SK-N-SH (cell line): Measurements from ENCODE around the gene TTC36. TPM values are rescaled to one million over a fixed set of nuclear protein-coding genes. Genes with fewer than 3 reads are reported as not detected.

Experiments used
- CTCF ChIA-PET: fragments of 300-600, 350-600 bp; formaldehyde crosslinking; extraction: SDS; loops from one replicate; lab custom pipeline; 2021; lab: Yijun Ruan, JAX
- POLR2A ChIA-PET: fragments of 350-600 bp; sonication (Branson Sonifier 250); formaldehyde crosslinking; extraction: SDS; loops from one replicate; lab custom pipeline; 2020; ENCODE audit warnings: antibody characterized with exemption, inconsistent platforms; lab: Yijun Ruan, JAX
- DNase-seq: peaks from one replicate; pipeline ENCODE4 v3.0.0; 2012
- H2AFZ ChIP-seq: fragments of 200-600 bp; sonication (generic); 2 replicates; pipeline ENCODE4 v1.8.1; 2016; ENCODE audit warnings: antibody characterized with exemption, mild to moderate bottlenecking, low read depth
- H3F3A ChIP-seq: fragments of 200-600 bp; sonication (generic); replicated peaks from 2 replicates; pipeline ENCODE3; 2016; ENCODE audit warnings: antibody characterized with exemption, mild to moderate bottlenecking; ENCODE audit not compliant: insufficient read depth
- H3K27ac ChIP-seq, 2 experiments: fragments of 200-500 bp in 1 of 2; fragments of 200-600 bp in 1 of 2; sonication (Bioruptor generic) in 1 of 2; sonication (generic), shearing (Covaris generic) in 1 of 2; 2 replicates each; pipeline versions ENCODE4 v1.5.1 to v1.6.1; 2014 to 2016; ENCODE audit warnings: low read depth in 2 of 2, inconsistent platforms in 1 of 2, low read length in 1 of 2, mild to moderate bottlenecking in 1 of 2, mixed read lengths in 1 of 2
- H3K27me3 ChIP-seq: fragments of 200-600 bp; sonication (generic), shearing (Covaris generic); 2 replicates; pipeline ENCODE4 v1.6.1; 2016; ENCODE audit warnings: mixed run types; ENCODE audit not compliant: insufficient read depth
- H3K36me3 ChIP-seq, 2 experiments: fragments of 200-500 bp in 1 of 2; fragments of 200-600 bp in 1 of 2; sonication (Bioruptor generic) in 1 of 2; sonication (generic) in 1 of 2; replicated peaks in 1 of 2; 2 replicates each; pipeline versions ENCODE3 to v1.5.1; 2014 to 2016; ENCODE audit warnings: low read length in 1 of 2, mild to moderate bottlenecking in 1 of 2; ENCODE audit not compliant: insufficient read depth in 2 of 2, control insufficient read depth in 1 of 2
- H3K4me1 ChIP-seq, 2 experiments: fragments of 200-500 bp in 1 of 2; fragments of 200-600 bp in 1 of 2; sonication (Bioruptor generic) in 1 of 2; sonication (generic), shearing (Covaris generic) in 1 of 2; 2 replicates each; pipeline versions ENCODE4 v1.5.1 to v1.6.1; 2014 to 2016; ENCODE audit warnings: low read depth in 1 of 2, low read length in 1 of 2, mixed run types in 1 of 2; ENCODE audit not compliant: insufficient read depth in 2 of 2, control insufficient read depth in 1 of 2
- H3K4me2 ChIP-seq: fragments of 200-600 bp; sonication (generic), shearing (Covaris generic); 2 replicates; pipeline ENCODE4 v1.6.1; 2017; ENCODE audit warnings: mixed run types
- H3K4me3 ChIP-seq, 2 experiments: fragments of 200-500 bp in 1 of 2; fragments of 200-600 bp in 1 of 2; sonication (Bioruptor generic) in 1 of 2; sonication (generic), shearing (Covaris generic) in 1 of 2; 2 replicates each; pipeline versions ENCODE4 v1.5.1 to v1.8.1; 2014 to 2016; ENCODE audit warnings: low read depth in 2 of 2, inconsistent platforms in 1 of 2, low read length in 1 of 2, mild to moderate bottlenecking in 1 of 2, mixed read lengths in 1 of 2, moderate library complexity in 1 of 2
- H3K79me2 ChIP-seq: fragments of 200-600 bp; sonication (generic); 2 replicates; pipeline ENCODE4 v1.8.1; 2017; ENCODE audit warnings: mild to moderate bottlenecking; ENCODE audit not compliant: insufficient read depth
- H3K9ac ChIP-seq: fragments of 200-600 bp; sonication (generic); 2 replicates; pipeline ENCODE4 v1.6.1; 2017; ENCODE audit warnings: mixed run types
- H3K9me2 ChIP-seq: fragments of 200-600 bp; sonication (generic); 2 replicates; pipeline ENCODE4 v1.6.1; 2017; ENCODE audit warnings: mixed run types
- H3K9me3 ChIP-seq: fragments of 200-600 bp; sonication (generic); 2 replicates; pipeline ENCODE4 v1.6.1; 2017; ENCODE audit warnings: mixed run types, mild to moderate bottlenecking, moderate library complexity
- H4K20me1 ChIP-seq: fragments of 200-600 bp; sonication (generic); 2 replicates; pipeline ENCODE4 v1.6.1; 2017; ENCODE audit warnings: mild to moderate bottlenecking, mixed run types; ENCODE audit not compliant: insufficient read depth
- CHD2 ChIP-seq: fragments of 150-350 bp; IDR thresholded peaks from 2 replicates; pipeline ENCODE4 v1.6.1; 2018; ENCODE audit warnings: low read length; ENCODE audit not compliant: partially characterized antibody
- EP300 ChIP-seq, 2 experiments: IDR thresholded peaks; 2 replicates each; pipeline versions ENCODE4 v1.4.0 to v1.6.1; 2012; ENCODE audit warnings: borderline replicate concordance in 1 of 2, low read depth in 1 of 2, low read length in 1 of 2
- FOSL2 ChIP-seq: IDR thresholded peaks from 2 replicates; pipeline ENCODE4 v1.4.0; 2012; ENCODE audit warnings: low read depth, mild to moderate bottlenecking, moderate library complexity, borderline replicate concordance
- FOXM1 ChIP-seq: IDR thresholded peaks from 2 replicates; pipeline ENCODE4 v1.4.0; 2012; ENCODE audit warnings: low read depth, mild to moderate bottlenecking
- GATA2 ChIP-seq: sonication (generic); formaldehyde crosslinking; IDR thresholded peaks from 2 replicates; pipeline ENCODE4 v1.5.0; 2020; ENCODE audit warnings: mild to moderate bottlenecking, missing genetic modification reagents
- MXI1 ChIP-seq: IDR thresholded peaks from 2 replicates; pipeline ENCODE4 v1.6.1; 2012; ENCODE audit warnings: mild to moderate bottlenecking, low read depth, low read length, improper control_type of control experiment
- RCOR1 ChIP-seq: fragments of 150-350 bp; IDR thresholded peaks from 2 replicates; pipeline ENCODE4 v1.6.1; 2017; ENCODE audit warnings: antibody characterized with exemption, low read length
- REST ChIP-seq: IDR thresholded peaks from 2 replicates; pipeline ENCODE4 v1.6.1; 2012; ENCODE audit warnings: mild to moderate bottlenecking, low read depth, low read length, moderate library complexity
- RXRA ChIP-seq: IDR thresholded peaks from 2 replicates; pipeline ENCODE4 v1.4.0; 2012; ENCODE audit warnings: low read depth, mild to moderate bottlenecking, borderline replicate concordance
- SIN3A ChIP-seq: IDR thresholded peaks from 2 replicates; pipeline ENCODE4 v1.6.1; 2012; ENCODE audit warnings: low read depth, mild to moderate bottlenecking, low read length, moderate library complexity, borderline replicate concordance
- TAF1 ChIP-seq: IDR thresholded peaks from 2 replicates; pipeline ENCODE4 v1.6.1; 2012; ENCODE audit warnings: low read depth, mild to moderate bottlenecking, low read length, moderate library complexity, borderline replicate concordance
- TEAD4 ChIP-seq: IDR thresholded peaks from 2 replicates; pipeline ENCODE4 v1.4.0; 2012; ENCODE audit warnings: mild to moderate bottlenecking, borderline replicate concordance; ENCODE audit not compliant: insufficient read depth
- whole genome bisulfite sequencing: methylation state at CpG from one replicate; pipeline ENCODE4 v1.1.6; 2017; ENCODE audit warnings: low lambda C conversion rate; 5-methylcytosine and 5-hydroxymethylcytosine counted together
- polyA plus RNA-seq, 3 experiments: library from polyadenylated mRNA; depleted of rRNA; stranded (reverse); fragments of >200 nt; gene quantifications; 2 replicates each; pipeline ENCODE4 v1.2.3, GENCODE V29; 2012
- TF ChIP-seq, protein P1 (sequence below): IDR thresholded peaks from 2 replicates; pipeline ENCODE4; 2012
- TF ChIP-seq, protein P2 (sequence below): fragments of 150-350 bp; IDR thresholded peaks from 2 replicates; pipeline ENCODE4 v1.6.1; 2016; ENCODE audit warnings: mild to moderate bottlenecking, low read depth, low read length
- TF ChIP-seq, protein P3 (sequence below): fragments of 150-350 bp; IDR thresholded peaks from 2 replicates; pipeline ENCODE4 v1.6.1; 2017; ENCODE audit warnings: antibody characterized with exemption, low read length, low read depth, borderline replicate concordance
- TF ChIP-seq, protein P4 (sequence below): IDR thresholded peaks from 2 replicates; pipeline ENCODE4 v1.4.0; 2012; ENCODE audit warnings: low read depth, borderline replicate concordance

Gene TTC36
- polyA plus RNA-seq, 1 of the 3 experiments (the other 2 are of a cell fraction): 0.18 TPM

- H3K4me1 ChIP-seq: no peaks in the 10 kb centered on the region
- WGBS: 96% methylated on average over 2 of the region's 2 CpGs
- no peaks in the 10 kb centered on the region for H3K79me2 ChIP-seq
- peaks cover 3% of the 10 kb centered on the region for H3F3A ChIP-seq
- H3K4me3 ChIP-seq: no peak overlapping the region
- no peaks in the 10 kb centered on the region for H3K9me3 ChIP-seq
- CTCF ChIA-PET: no interaction called here
- no peaks in the 10 kb centered on the region for H4K20me1 ChIP-seq
- peaks cover 11 to 12% of the 10 kb centered on the region in 2 experiments for H3K36me3 ChIP-seq
- no peaks in the 10 kb centered on the region for H3K27me3 ChIP-seq
- no peak overlapping the region for H3K4me2 ChIP-seq
- no peak overlapping the region for H3K9ac ChIP-seq
- H2AFZ ChIP-seq: no peak overlapping the region
- DNase-seq: no peak
- no peak overlapping the region for H3K27ac ChIP-seq
- H3K9me2 ChIP-seq: no peaks in the 10 kb centered on the region
- TF ChIP-seq, protein P1, sequence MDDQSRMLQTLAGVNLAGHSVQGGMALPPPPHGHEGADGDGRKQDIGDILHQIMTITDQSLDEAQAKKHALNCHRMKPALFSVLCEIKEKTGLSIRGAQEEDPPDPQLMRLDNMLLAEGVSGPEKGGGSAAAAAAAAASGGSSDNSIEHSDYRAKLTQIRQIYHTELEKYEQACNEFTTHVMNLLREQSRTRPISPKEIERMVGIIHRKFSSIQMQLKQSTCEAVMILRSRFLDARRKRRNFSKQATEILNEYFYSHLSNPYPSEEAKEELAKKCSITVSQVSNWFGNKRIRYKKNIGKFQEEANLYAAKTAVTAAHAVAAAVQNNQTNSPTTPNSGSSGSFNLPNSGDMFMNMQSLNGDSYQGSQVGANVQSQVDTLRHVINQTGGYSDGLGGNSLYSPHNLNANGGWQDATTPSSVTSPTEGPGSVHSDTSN: no peak
- TF ChIP-seq RXRA: no peak
- no peak for TF ChIP-seq RCOR1
- TF ChIP-seq MXI1: no peak
- no peak for TF ChIP-seq SIN3A
- no peak for TF ChIP-seq CHD2
- TF ChIP-seq FOSL2: no peak
- no peak for TF ChIP-seq TEAD4
- TF ChIP-seq REST: no peak
- TF ChIP-seq, protein P2, sequence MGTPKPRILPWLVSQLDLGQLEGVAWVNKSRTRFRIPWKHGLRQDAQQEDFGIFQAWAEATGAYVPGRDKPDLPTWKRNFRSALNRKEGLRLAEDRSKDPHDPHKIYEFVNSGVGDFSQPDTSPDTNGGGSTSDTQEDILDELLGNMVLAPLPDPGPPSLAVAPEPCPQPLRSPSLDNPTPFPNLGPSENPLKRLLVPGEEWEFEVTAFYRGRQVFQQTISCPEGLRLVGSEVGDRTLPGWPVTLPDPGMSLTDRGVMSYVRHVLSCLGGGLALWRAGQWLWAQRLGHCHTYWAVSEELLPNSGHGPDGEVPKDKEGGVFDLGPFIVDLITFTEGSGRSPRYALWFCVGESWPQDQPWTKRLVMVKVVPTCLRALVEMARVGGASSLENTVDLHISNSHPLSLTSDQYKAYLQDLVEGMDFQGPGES: no peak
- TF ChIP-seq, protein P3, sequence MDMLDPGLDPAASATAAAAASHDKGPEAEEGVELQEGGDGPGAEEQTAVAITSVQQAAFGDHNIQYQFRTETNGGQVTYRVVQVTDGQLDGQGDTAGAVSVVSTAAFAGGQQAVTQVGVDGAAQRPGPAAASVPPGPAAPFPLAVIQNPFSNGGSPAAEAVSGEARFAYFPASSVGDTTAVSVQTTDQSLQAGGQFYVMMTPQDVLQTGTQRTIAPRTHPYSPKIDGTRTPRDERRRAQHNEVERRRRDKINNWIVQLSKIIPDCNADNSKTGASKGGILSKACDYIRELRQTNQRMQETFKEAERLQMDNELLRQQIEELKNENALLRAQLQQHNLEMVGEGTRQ: no peak
- TF ChIP-seq TAF1: no peak
- TF ChIP-seq FOXM1: no peak
- TF ChIP-seq, protein P4, sequence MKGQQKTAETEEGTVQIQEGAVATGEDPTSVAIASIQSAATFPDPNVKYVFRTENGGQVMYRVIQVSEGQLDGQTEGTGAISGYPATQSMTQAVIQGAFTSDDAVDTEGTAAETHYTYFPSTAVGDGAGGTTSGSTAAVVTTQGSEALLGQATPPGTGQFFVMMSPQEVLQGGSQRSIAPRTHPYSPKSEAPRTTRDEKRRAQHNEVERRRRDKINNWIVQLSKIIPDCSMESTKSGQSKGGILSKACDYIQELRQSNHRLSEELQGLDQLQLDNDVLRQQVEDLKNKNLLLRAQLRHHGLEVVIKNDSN: no peak
- TF ChIP-seq EP300 (IDR thresholded peaks at IDR 0.05; ENCODE audit: borderline replicate concordance in 1 of 2, low read depth in 1 of 2, low read length in 1 of 2): no peak
- TF ChIP-seq GATA2 (CRISPR knock-in tag): no peak
- TF ChIP-seq, all 33 proteins: peak for 0
- POLR2A ChIA-PET: interaction anchor here (0.7 kb wide), 1 partner anchor 1307 kb away, joined by 3 read pairs; no protein-coding TSS in a partner anchor
These were observed 19.9 kb downstream of the TTC36 start for GRCh38 chr11:118547132-118547531.
